B cell (primary cell): ENCODE measurements around the gene RASAL3. TPM values are rescaled to one million over a fixed set of nuclear protein-coding genes. Genes with fewer than 3 reads are reported as not detected.

Source experiments
- ATAC-seq: fragments of 200-7000 bp; cut with Tn5 transposase; one replicate; pipeline ENCODE4 v1.10.0; 2021; ENCODE audit warnings: low read depth, mild to moderate bottlenecking, moderate number of reproducible peaks, moderate library complexity
- CTCF ChIA-PET: fragments of 350-600 bp; sonication (Branson Sonifier 250); formaldehyde crosslinking; loops from one replicate; lab custom pipeline; 2021; ENCODE audit warnings: antibody characterized with exemption, inconsistent platforms; lab: Charles Lee
- POLR2A ChIA-PET: fragments of 350-600 bp; sonication (Branson Sonifier 250); formaldehyde crosslinking; loops from one replicate; lab custom pipeline; 2021; ENCODE audit warnings: antibody characterized with exemption; lab: Charles Lee
- DNase-seq: peaks from one replicate; pipeline ENCODE4 v3.0.0; 2013
- H2AFZ ChIP-seq: 2 replicates; pipeline ENCODE4 v1.6.1; 2012; ENCODE audit warnings: mild to moderate bottlenecking, low read depth, low read length; ENCODE audit not compliant: insufficient read depth, poor library complexity, severe bottlenecking
- H3K27ac ChIP-seq, 2 donors: 1 replicate in 1 of 2; 2 replicates in 1 of 2; pipeline ENCODE4 v1.5.1; 2012 to 2013; ENCODE audit warnings: low read length in 2 of 2, mild to moderate bottlenecking in 2 of 2, moderate library complexity in 1 of 2
- H3K27me3 ChIP-seq, 4 experiments: fragments of 200-600 bp in 1 of 4; sonication (generic) in 1 of 4; replicated peaks in 1 of 4; 1 replicate in 2 of 4; 2 replicates in 2 of 4; pipeline versions ENCODE4 v1.6.1 to v1.7.0; 2013 to 2016; ENCODE audit warnings: low read length in 3 of 4, mild to moderate bottlenecking in 2 of 4, mixed read lengths in 1 of 4, moderate library complexity in 1 of 4; ENCODE audit not compliant: insufficient read depth in 4 of 4, control insufficient read depth in 3 of 4; ENCODE audit errors: control extremely low read depth in 1 of 4
- H3K36me3 ChIP-seq, 2 experiments: replicated peaks in 1 of 2; 1 replicate in 1 of 2; 2 replicates in 1 of 2; pipeline versions ENCODE4 v1.6.1 to v1.7.1; 2013; ENCODE audit warnings: low read length in 1 of 2; ENCODE audit not compliant: insufficient read depth in 2 of 2, control insufficient read depth in 1 of 2; ENCODE audit errors: control extremely low read depth in 1 of 2, extremely low read depth in 1 of 2
- H3K4me1 ChIP-seq, 2 donors: fragments of 200-600 bp in 1 of 2; sonication (generic) in 1 of 2; 1 replicate in 1 of 2; 2 replicates in 1 of 2; pipeline versions ENCODE4 v1.5.1 to v1.6.1; 2013 to 2017; ENCODE audit warnings: low read length in 2 of 2; ENCODE audit not compliant: control insufficient read depth in 2 of 2, insufficient read depth in 2 of 2
- H3K4me2 ChIP-seq: replicated peaks from 2 replicates; pipeline ENCODE3; 2012; ENCODE audit warnings: mild to moderate bottlenecking, low read depth, low read length; ENCODE audit not compliant: poor library complexity, severe bottlenecking
- H3K4me3 ChIP-seq, 5 experiments: fragments of 200-600 bp in 1 of 5; sonication (generic) in 1 of 5; 1 replicate in 3 of 5; 2 replicates in 2 of 5; pipeline versions ENCODE4 v1.5.1 to v1.7.0; 2011 to 2016; ENCODE audit warnings: low read length in 4 of 5, mild to moderate bottlenecking in 4 of 5, low read depth in 2 of 5, control low read depth in 1 of 5, moderate library complexity in 1 of 5; ENCODE audit not compliant: insufficient read depth in 1 of 5; ENCODE audit errors: control extremely low read depth in 1 of 5, extremely low read depth in 1 of 5
- H3K79me2 ChIP-seq: fragments of 200-600 bp; sonication (generic); one replicate; pipeline ENCODE4 v1.6.0; 2016; ENCODE audit warnings: low read length; ENCODE audit not compliant: control insufficient read depth, insufficient read depth
- H3K9ac ChIP-seq: fragments of 200-600 bp; sonication (generic); 2 replicates; pipeline ENCODE4 v1.6.1; 2017; ENCODE audit warnings: mild to moderate bottlenecking, low read length, moderate library complexity
- H3K9me3 ChIP-seq, 3 donors: one replicate each; pipeline versions ENCODE4 v1.6.1 to v1.7.1; 2013; ENCODE audit warnings: low read length in 2 of 3; ENCODE audit not compliant: control insufficient read depth in 2 of 3, insufficient read depth in 1 of 3; ENCODE audit errors: control extremely low read depth in 1 of 3
- H4K20me1 ChIP-seq: 2 replicates; pipeline ENCODE4 v1.6.0; 2012; ENCODE audit warnings: mild to moderate bottlenecking, low read length; ENCODE audit not compliant: insufficient read depth, control insufficient read depth, poor library complexity, severe bottlenecking
- H3K27ac Mint-ChIP-seq: one replicate; pipeline ENCODE4 v1.8.0; 2021; ENCODE audit warnings: mixed read lengths
- H3K27me3 Mint-ChIP-seq: one replicate; pipeline ENCODE4 v1.8.0; 2021; ENCODE audit warnings: mixed read lengths
- H3K4me1 Mint-ChIP-seq: one replicate; pipeline ENCODE4 v1.8.0; 2021; ENCODE audit warnings: mixed read lengths
- H3K4me3 Mint-ChIP-seq: one replicate; pipeline ENCODE4 v1.8.0; 2021; ENCODE audit warnings: mixed read lengths
- H3K9me3 Mint-ChIP-seq: one replicate; pipeline ENCODE4 v1.8.0; 2022; ENCODE audit warnings: mixed read lengths; ENCODE audit not compliant: insufficient read depth
- CTCF ChIP-seq: fragments of 200-600 bp; IDR thresholded peaks from one replicate; pipeline ENCODE4 v1.8.0; 2022; ENCODE audit warnings: antibody characterized with exemption, mild to moderate bottlenecking
- EZH2 ChIP-seq: IDR thresholded peaks from 2 replicates; pipeline ENCODE4 v1.6.1; 2012; ENCODE audit warnings: borderline replicate concordance, low read depth, mild to moderate bottlenecking, moderate library complexity, low read length; ENCODE audit not compliant: insufficient read depth, poor library complexity, severe bottlenecking
- WGBS: methylation state at CpG from one replicate; pipeline ENCODE4 v1.1.5; 2013; ENCODE audit warnings: missing lambda C conversion rate; ENCODE audit not compliant: insufficient coverage; 5-methylcytosine and 5-hydroxymethylcytosine counted together
- intact Hi-C: fragments of 100-400 bp; cut with micrococcal nuclease; formaldehyde crosslinking; loops from one replicate; pipeline ENCODE4 v1.10.0; 2022
- polyA plus RNA-seq: library from polyadenylated mRNA; depleted of rRNA; stranded (reverse); fragments of >200 nt; gene quantifications from 2 replicates; pipeline ENCODE4 v1.2.3, GENCODE V29; 2012
- total RNA-seq, 2 donors: library from RNA; stranded (reverse); fragments of 120-200 nt in 1 of 2; gene quantifications; 1 replicate in 1 of 2; 2 replicates in 1 of 2; pipeline versions ENCODE4 v1.2.3 to v1.2.4, GENCODE V29; 2013 to 2022

The RASAL3 gene
- total and polyA plus RNA-seq, 2 donors (not counting 1 experiment from before 2014, with no cell fraction given), result 95.3 to 154 TPM

- Histone ChIP-seq H3K27ac (no peak overlapping the region), H4K20me1 (no peaks in the 10 kb centered on the region), H3K9ac (no peak overlapping the region), H3K36me3 (no peaks in the 10 kb centered on the region), H2AFZ (no peak overlapping the region), H3K27me3 (no peaks in the 10 kb centered on the region), H3K4me2 (no peak overlapping the region), H3K9me3 (peaks cover 0 to 3% (median 0%) of the 10 kb centered on the region in 3 donors), H3K79me2 (no peaks in the 10 kb centered on the region), H3K4me1 (peaks cover 5 to 7% of the 10 kb centered on the region in 2 donors), H3K4me3 (no peak overlapping the region)
- WGBS, result no CpG with 5 or more reads among the region's 2 CpGs
- TF ChIP-seq CTCF (no peak), EZH2 (no peak)
- Mint-ChIP-seq H3K27me3 (no peaks in the 10 kb centered on the region), H3K9me3 (no peaks in the 10 kb centered on the region), H3K4me3 (no peak overlapping the region), H3K27ac (no peak overlapping the region), H3K4me1 (peaks cover 4% of the 10 kb centered on the region)
- POLR2A ChIA-PET, result no interaction called here
- ATAC-seq (no peak), DNase-seq (no peak)
- CTCF ChIA-PET, result no interaction called here
- intact Hi-C loops, result no loop called here
Observed at GRCh38 chr19:15438124-15438496, 26.2 kb downstream of the RASAL3 start.

GRCh38 chr19:15437355-15438123 is 26.8 kb downstream of the RASAL3 start:
- peaks cover 0 to 7% (median 0%) of the 10 kb centered on the region in 3 donors for H3K9me3 ChIP-seq
- no peak for ATAC-seq
- H3K4me1 Mint-ChIP-seq, result peaks cover 8% of the 10 kb centered on the region
- H3K4me3 ChIP-seq, result no peak overlapping the region
- POLR2A ChIA-PET, result no interaction called here
- 92% methylated on average over 9 of the region's 10 CpGs for WGBS
- TF ChIP-seq CTCF, result no peak
- TF ChIP-seq EZH2, result no peak
- H3K9ac ChIP-seq, result no peak overlapping the region
- H3K4me1 ChIP-seq, result peaks cover 5 to 10% of the 10 kb centered on the region in 2 donors
- no peaks in the 10 kb centered on the region for H3K9me3 Mint-ChIP-seq
- no peaks in the 10 kb centered on the region for H3K27me3 Mint-ChIP-seq
- intact Hi-C loops, result no loop called here
- H3K4me3 Mint-ChIP-seq, result no peak overlapping the region
- CTCF ChIA-PET, result no interaction called here
- H2AFZ ChIP-seq, result no peak overlapping the region
- H3K79me2 ChIP-seq, result no peaks in the 10 kb centered on the region
- H3K36me3 ChIP-seq, result no peaks in the 10 kb centered on the region
- no peak overlapping the region for H3K27ac Mint-ChIP-seq
- no peak for DNase-seq
- H3K4me2 ChIP-seq, result no peak overlapping the region
- H4K20me1 ChIP-seq, result no peaks in the 10 kb centered on the region
- no peaks in the 10 kb centered on the region for H3K27me3 ChIP-seq
- H3K27ac ChIP-seq, result no peak overlapping the region
